RWPE2 (cell line): ENCODE measurements around the gene RALGPS2.
"Not testable (repeated sequence)": the region's sequence is repeated elsewhere in the genome, so short reads cannot be mapped to it uniquely, and the experiment has no call there.

Experiments
- ATAC-seq: fragments of 200-7000 bp; cut with Tn5 transposase; 3 replicates; pipeline ENCODE4 v1.9.1; 2021; ENCODE audit warnings: low read depth
- DNase-seq: peaks from one replicate; pipeline ENCODE4 v3.0.0-alpha.2; 2020; ENCODE audit warnings: low spot score
- H3K27ac ChIP-seq: fragments of 450-650 bp; 2 replicates; pipeline ENCODE4 v1.5.1; 2017; ENCODE audit warnings: mild to moderate bottlenecking; ENCODE audit not compliant: poor library complexity, severe bottlenecking
- H3K27me3 ChIP-seq: fragments of 250-450 bp; sonication (Bioruptor Pico); 2 replicates; pipeline ENCODE4 v1.5.1; 2021; ENCODE audit warnings: mild to moderate bottlenecking, moderate library complexity; ENCODE audit not compliant: insufficient read depth, poor library complexity, severe bottlenecking
- H3K36me3 ChIP-seq: fragments of 250-450 bp; sonication (Bioruptor Pico); 2 replicates; pipeline ENCODE4 v1.5.1; 2020; ENCODE audit warnings: low read depth, mild to moderate bottlenecking, moderate library complexity
- H3K4me1 ChIP-seq: fragments of 250-450 bp; sonication (Bioruptor Pico); 2 replicates; pipeline ENCODE4 v1.5.1; 2021; ENCODE audit warnings: mild to moderate bottlenecking, moderate library complexity; ENCODE audit not compliant: insufficient read depth, poor library complexity, severe bottlenecking
- H3K4me3 ChIP-seq: fragments of 250-450 bp; sonication (Bioruptor Pico); 2 replicates; pipeline ENCODE4 v1.5.1; 2021; ENCODE audit warnings: mild to moderate bottlenecking, moderate library complexity; ENCODE audit not compliant: severe bottlenecking
- H3K9me3 ChIP-seq: fragments of 250-450 bp; sonication (Bioruptor Pico); 2 replicates; pipeline ENCODE4 v1.5.1; 2021; ENCODE audit warnings: mild to moderate bottlenecking, moderate library complexity; ENCODE audit not compliant: severe bottlenecking
- TF ChIP-seq, protein P1 (sequence below): fragments of 450-650 bp; IDR thresholded peaks from one replicate; pipeline ENCODE4 v1.5.1; 2017; ENCODE audit warnings: mild to moderate bottlenecking, moderate library complexity; ENCODE audit not compliant: poor library complexity, severe bottlenecking

Gene RALGPS2

GRCh38 chr1:178844436-178844835 lies 119.4 kb downstream of the RALGPS2 start:
- TF ChIP-seq, protein P1, sequence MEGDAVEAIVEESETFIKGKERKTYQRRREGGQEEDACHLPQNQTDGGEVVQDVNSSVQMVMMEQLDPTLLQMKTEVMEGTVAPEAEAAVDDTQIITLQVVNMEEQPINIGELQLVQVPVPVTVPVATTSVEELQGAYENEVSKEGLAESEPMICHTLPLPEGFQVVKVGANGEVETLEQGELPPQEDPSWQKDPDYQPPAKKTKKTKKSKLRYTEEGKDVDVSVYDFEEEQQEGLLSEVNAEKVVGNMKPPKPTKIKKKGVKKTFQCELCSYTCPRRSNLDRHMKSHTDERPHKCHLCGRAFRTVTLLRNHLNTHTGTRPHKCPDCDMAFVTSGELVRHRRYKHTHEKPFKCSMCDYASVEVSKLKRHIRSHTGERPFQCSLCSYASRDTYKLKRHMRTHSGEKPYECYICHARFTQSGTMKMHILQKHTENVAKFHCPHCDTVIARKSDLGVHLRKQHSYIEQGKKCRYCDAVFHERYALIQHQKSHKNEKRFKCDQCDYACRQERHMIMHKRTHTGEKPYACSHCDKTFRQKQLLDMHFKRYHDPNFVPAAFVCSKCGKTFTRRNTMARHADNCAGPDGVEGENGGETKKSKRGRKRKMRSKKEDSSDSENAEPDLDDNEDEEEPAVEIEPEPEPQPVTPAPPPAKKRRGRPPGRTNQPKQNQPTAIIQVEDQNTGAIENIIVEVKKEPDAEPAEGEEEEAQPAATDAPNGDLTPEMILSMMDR: no peak
- no peak overlapping the region for H3K27ac ChIP-seq
- no peaks in the 10 kb centered on the region for H3K4me1 ChIP-seq
- H3K4me3 ChIP-seq: no peak overlapping the region
- no peak for DNase-seq
- H3K27me3 ChIP-seq: no peaks in the 10 kb centered on the region
- no peaks in the 10 kb centered on the region for H3K9me3 ChIP-seq
- H3K36me3 ChIP-seq: no peaks in the 10 kb centered on the region
- ATAC-seq: no peak

GRCh38 chr1:178846306-178846705 lies 121.3 kb downstream of the RALGPS2 start:
- TF ChIP-seq, protein P1: no peak
- Histone ChIP-seq H3K9me3 (no peaks in the 10 kb centered on the region), H3K27ac (no peak overlapping the region), H3K4me1 (no peaks in the 10 kb centered on the region), H3K36me3 (no peaks in the 10 kb centered on the region), H3K4me3 (no peak overlapping the region), H3K27me3 (no peaks in the 10 kb centered on the region)
- DNase-seq: no peak
- ATAC-seq: no peak

- TF ChIP-seq, protein P1: no peak
- Histone ChIP-seq H3K27ac (no peak overlapping the region), H3K36me3 (no peaks in the 10 kb centered on the region), H3K4me1 (no peaks in the 10 kb centered on the region), H3K9me3 (no peaks in the 10 kb centered on the region), H3K4me3 (no peak overlapping the region), H3K27me3 (no peaks in the 10 kb centered on the region)
- DNase-seq (no peak), ATAC-seq (peak; percentile 89)
Observed at GRCh38 chr1:178847396-178847849, 122.4 kb downstream of the RALGPS2 start.

- not testable (repeated sequence) for H3K27ac ChIP-seq, ATAC-seq
Observed at GRCh38 chr1:178847919-178848318, 122.9 kb downstream of the RALGPS2 start.

GRCh38 chr1:178849918-178850317 lies 124.9 kb downstream of the RALGPS2 start:
- DNase-seq: no peak
- H3K36me3 ChIP-seq: no peaks in the 10 kb centered on the region

More at GRCh38 chr1:178847919-178848318, 122.9 kb downstream of the RALGPS2 start:
- not testable (repeated sequence) for H3K27me3 ChIP-seq, H3K4me1 ChIP-seq, H3K9me3 ChIP-seq, H3K36me3 ChIP-seq, DNase-seq, H3K4me3 ChIP-seq

More at GRCh38 chr1:178849918-178850317, 124.9 kb downstream of the RALGPS2 start:
- TF ChIP-seq, protein P1: no peak
- H3K9me3 ChIP-seq: no peaks in the 10 kb centered on the region
- no peaks in the 10 kb centered on the region for H3K27me3 ChIP-seq
- no peak overlapping the region for H3K27ac ChIP-seq
- no peaks in the 10 kb centered on the region for H3K4me1 ChIP-seq
- ATAC-seq: no peak
- no peak overlapping the region for H3K4me3 ChIP-seq
